Heart left ventricle (tissue), 13 donors: Measurements from ENCODE around the gene GPI.

Experiments used
- POLR2A ChIP-seq, 2 donors: fragments of 450-650 bp; IDR thresholded peaks; one replicate each; pipeline ENCODE4 v1.6.1; 2017; ENCODE audit warnings: antibody characterized with exemption in 2 of 2, mild to moderate bottlenecking in 2 of 2, moderate library complexity in 2 of 2
- TF ChIP-seq, protein P1 (sequence below), 12 donors: fragments of 200-600 bp; sonication (generic) in 4 of 12; IDR thresholded peaks; one replicate each; pipeline versions ENCODE4 v1.5.0 to v1.8.0; 2018 to 2022; ENCODE audit warnings: antibody characterized with exemption in 12 of 12, mild to moderate bottlenecking in 5 of 12
- donor health status: ischemic (EF 13 %, LVEDD 7.1; RV severe dilation, severe dysfunction).
- donor health status: DM: no; HTN: yes; CAD: no.
- donor health status: DM: no; HTN: no; CAD: no.
- donor health status: ischemic (EF 25% LVEDD 6.9; RV normal size, moderate dysfunction).
- donor health status: ischemic (EF 25% LVEDD 5.7; RV mildly dilated, moderate dysfunction).
- donor health status: ischemic (EF 35%, LVEDD 5.7; RV mildly dilated, moderate dysfunction).
- donor health status: nonischemic (EF 11% LVEDD 7.7; RV severe dilation, severe dysfunction).
- donor health status: DM: yes; HTN: yes; CAD: no.
- donor health status: PGD.
- donor health status: ischemic (EF 29% LVEDD 5.4; RV normal size, mild dysfunction).
- donor health status: nonischemic (EF 23%, LVEDD 6.1; RV moderate dilation, normal function).

DNA sequence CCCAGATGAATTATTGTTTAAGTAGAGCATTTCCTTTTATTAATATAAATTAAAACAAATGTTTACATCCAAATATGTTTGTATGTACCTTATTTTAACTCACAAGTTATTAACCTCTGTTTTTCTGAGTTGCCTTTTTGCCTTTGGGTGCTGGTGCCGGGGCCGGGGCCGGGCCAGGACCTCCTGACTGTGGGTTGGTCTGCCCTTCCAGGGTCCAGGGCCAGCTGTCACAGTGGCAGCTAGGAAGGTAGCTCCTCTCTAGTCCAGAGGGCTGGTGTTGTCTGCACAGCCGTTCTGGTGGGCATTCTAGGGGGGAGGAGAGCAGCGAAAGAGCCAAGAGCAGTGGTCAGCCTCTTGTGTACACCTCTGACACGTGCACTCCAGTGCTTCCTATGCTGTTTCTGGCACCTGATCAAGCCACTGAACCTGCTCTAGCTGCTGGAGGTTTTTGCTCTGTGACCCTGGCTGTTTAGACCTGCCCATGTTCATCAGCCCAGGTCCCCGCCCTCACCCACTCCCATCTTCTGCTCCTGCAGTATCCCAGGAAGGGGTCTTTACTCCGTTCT is 61.2 kb downstream of the GPI start:
- TF ChIP-seq, protein P1, sequence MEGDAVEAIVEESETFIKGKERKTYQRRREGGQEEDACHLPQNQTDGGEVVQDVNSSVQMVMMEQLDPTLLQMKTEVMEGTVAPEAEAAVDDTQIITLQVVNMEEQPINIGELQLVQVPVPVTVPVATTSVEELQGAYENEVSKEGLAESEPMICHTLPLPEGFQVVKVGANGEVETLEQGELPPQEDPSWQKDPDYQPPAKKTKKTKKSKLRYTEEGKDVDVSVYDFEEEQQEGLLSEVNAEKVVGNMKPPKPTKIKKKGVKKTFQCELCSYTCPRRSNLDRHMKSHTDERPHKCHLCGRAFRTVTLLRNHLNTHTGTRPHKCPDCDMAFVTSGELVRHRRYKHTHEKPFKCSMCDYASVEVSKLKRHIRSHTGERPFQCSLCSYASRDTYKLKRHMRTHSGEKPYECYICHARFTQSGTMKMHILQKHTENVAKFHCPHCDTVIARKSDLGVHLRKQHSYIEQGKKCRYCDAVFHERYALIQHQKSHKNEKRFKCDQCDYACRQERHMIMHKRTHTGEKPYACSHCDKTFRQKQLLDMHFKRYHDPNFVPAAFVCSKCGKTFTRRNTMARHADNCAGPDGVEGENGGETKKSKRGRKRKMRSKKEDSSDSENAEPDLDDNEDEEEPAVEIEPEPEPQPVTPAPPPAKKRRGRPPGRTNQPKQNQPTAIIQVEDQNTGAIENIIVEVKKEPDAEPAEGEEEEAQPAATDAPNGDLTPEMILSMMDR (IDR thresholded peaks at IDR 0.05): no peak
- TF ChIP-seq POLR2A (IDR thresholded peaks at IDR 0.05): no peak
